Karpas-422 (cell line): ENCODE measurements around the gene ANKRD33B. TPM values are rescaled to one million over a fixed set of nuclear protein-coding genes. Genes with fewer than 3 reads are reported as not detected.

ENCODE experiments used
- DNase-seq: peaks from one replicate; pipeline ENCODE4 v3.0.0-alpha.2; 2015
- H2AFZ ChIP-seq: fragments of 200-600 bp; sonication (generic); 2 replicates; pipeline ENCODE4 v1.6.1; 2014; ENCODE audit warnings: antibody characterized with exemption, low read length, mixed read lengths
- H3K27ac ChIP-seq: fragments of 200-600 bp; sonication (generic); 2 replicates; pipeline ENCODE4 v1.5.1; 2014; ENCODE audit warnings: mild to moderate bottlenecking, low read length, moderate library complexity
- H3K27me3 ChIP-seq: fragments of 200-600 bp; sonication (generic); 2 replicates; pipeline ENCODE4 v1.6.1; 2014; ENCODE audit warnings: low read length, mixed read lengths
- H3K36me3 ChIP-seq: fragments of 200-600 bp; sonication (generic); 2 replicates; pipeline ENCODE4 v1.6.1; 2014; ENCODE audit warnings: low read length, mixed read lengths; ENCODE audit not compliant: insufficient read depth
- H3K4me1 ChIP-seq: fragments of 200-600 bp; sonication (generic); 2 replicates; pipeline ENCODE4 v1.6.1; 2014; ENCODE audit warnings: mild to moderate bottlenecking, low read length, mixed read lengths
- H3K4me2 ChIP-seq: fragments of 200-600 bp; sonication (generic); 2 replicates; pipeline ENCODE4 v1.6.1; 2014; ENCODE audit warnings: low read length, low read depth, mild to moderate bottlenecking; ENCODE audit not compliant: poor library complexity, severe bottlenecking
- H3K4me3 ChIP-seq: fragments of 200-600 bp; sonication (generic); 2 replicates; pipeline ENCODE4 v1.5.1; 2014; ENCODE audit warnings: mild to moderate bottlenecking, antibody characterized with exemption, low read length, mixed read lengths
- H3K79me2 ChIP-seq: fragments of 200-600 bp; sonication (generic); 2 replicates; pipeline ENCODE4 v1.6.1; 2014; ENCODE audit warnings: mild to moderate bottlenecking, low read length, mixed read lengths
- H3K9ac ChIP-seq: fragments of 200-600 bp; sonication (generic); 2 replicates; pipeline ENCODE4 v1.6.0; 2014; ENCODE audit warnings: low read length
- H3K9me2 ChIP-seq: fragments of 200-600 bp; sonication (generic), shearing (Covaris generic); replicated peaks from 2 replicates; pipeline ENCODE4 v1.6.0; 2014; ENCODE audit warnings: mild to moderate bottlenecking, low read length, moderate library complexity; ENCODE audit not compliant: insufficient read depth
- H3K9me3 ChIP-seq: fragments of 300-700, 200-600 bp; sonication (generic); 2 replicates; pipeline ENCODE4 v1.6.1; 2014; ENCODE audit warnings: low read length, mixed read lengths
- H4K20me1 ChIP-seq: fragments of 200-600 bp; sonication (generic); 2 replicates; pipeline ENCODE4 v1.6.1; 2014; ENCODE audit warnings: mild to moderate bottlenecking, antibody characterized with exemption, low read length, low read depth; ENCODE audit not compliant: insufficient read depth
- total RNA-seq: library from RNA; depleted of rRNA; stranded (reverse); fragments of >200 nt; shearing (Covaris generic); gene quantifications from 2 replicates; pipeline ENCODE4 v1.2.3, GENCODE V29; 2014; ENCODE audit warnings: low replicate concordance

Gene ANKRD33B
- total RNA-seq, 1 experiment from 2014 or later = 0.48 TPM

DNA sequence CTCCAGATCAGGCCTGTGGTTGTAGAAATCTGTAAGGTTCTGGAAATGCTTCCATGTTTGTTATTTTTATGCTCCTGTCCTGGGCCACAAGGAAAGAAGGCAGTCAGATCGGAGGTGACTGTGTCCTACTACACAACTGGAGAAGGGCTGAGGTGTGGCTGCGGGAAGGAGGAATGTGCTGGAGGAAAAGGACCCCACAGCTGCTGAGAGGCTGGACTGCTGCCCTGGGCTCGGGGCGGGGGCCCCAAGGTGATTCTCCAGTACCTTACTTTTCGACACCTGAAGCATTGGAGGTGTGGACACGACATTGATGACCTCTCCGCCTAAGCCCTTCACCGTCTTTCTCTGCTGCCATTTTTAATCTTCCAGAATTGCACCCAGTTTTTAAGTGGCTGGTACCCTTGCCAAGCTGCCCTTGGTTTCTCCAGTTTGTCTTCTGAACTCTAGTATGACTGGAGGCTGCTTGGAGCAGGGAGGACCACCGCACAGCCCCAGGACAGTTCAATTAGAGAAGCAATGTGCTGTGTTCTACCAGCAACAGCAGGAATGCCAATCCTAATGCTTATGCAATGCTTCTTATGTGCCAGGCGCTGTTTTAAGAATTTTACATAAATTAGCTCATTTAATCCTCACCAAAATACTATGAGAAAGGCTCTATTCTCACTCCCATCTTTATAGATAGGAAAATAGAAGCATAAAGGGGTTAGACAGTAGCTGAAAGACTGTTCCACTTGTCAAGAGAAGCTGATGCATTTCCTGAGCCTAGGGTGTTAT, 13.5 kb upstream of the ANKRD33B start:
- DNase-seq = no peak
- H3K4me1 ChIP-seq = peaks cover 6% of the 10 kb centered on the region
- no peaks in the 10 kb centered on the region for H3K27me3 ChIP-seq
- no peak overlapping the region for H3K4me3 ChIP-seq
- H3K27ac ChIP-seq = no peak overlapping the region
- H3K36me3 ChIP-seq = no peaks in the 10 kb centered on the region
- H3K9me2 ChIP-seq = no peaks in the 10 kb centered on the region
- no peak overlapping the region for H3K9ac ChIP-seq
- H3K79me2 ChIP-seq = no peaks in the 10 kb centered on the region
- H4K20me1 ChIP-seq = no peaks in the 10 kb centered on the region
- no peaks in the 10 kb centered on the region for H3K9me3 ChIP-seq
- no peak overlapping the region for H3K4me2 ChIP-seq
- no peak overlapping the region for H2AFZ ChIP-seq

DNA sequence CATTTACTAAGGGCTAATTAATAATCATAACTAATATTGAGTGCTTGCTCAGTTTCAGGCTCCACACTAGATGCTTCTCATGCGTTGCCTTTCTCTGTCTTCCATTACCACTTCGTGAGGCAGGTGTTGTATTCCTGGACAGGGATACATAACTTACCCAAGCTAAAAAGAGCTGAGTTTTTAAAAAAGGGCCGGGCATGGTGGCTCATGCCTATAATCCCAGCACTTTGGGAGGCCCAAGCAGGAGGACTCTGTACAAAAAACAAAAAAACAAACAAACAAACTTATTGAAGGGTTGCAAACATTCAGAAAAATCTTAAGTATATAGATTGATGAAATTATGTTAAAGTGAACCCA, 12.1 kb upstream of the ANKRD33B start:
- no peaks in the 10 kb centered on the region for H3K36me3 ChIP-seq
- H3K79me2 ChIP-seq = no peaks in the 10 kb centered on the region
- no peak overlapping the region for H3K4me3 ChIP-seq
- no peak overlapping the region for H2AFZ ChIP-seq
- no peak overlapping the region for H3K4me2 ChIP-seq
- H3K9me3 ChIP-seq = no peaks in the 10 kb centered on the region
- H4K20me1 ChIP-seq = no peaks in the 10 kb centered on the region
- peaks cover 8% of the 10 kb centered on the region for H3K4me1 ChIP-seq
- H3K27me3 ChIP-seq = no peaks in the 10 kb centered on the region
- DNase-seq = no peak
- no peak overlapping the region for H3K27ac ChIP-seq
- no peak overlapping the region for H3K9ac ChIP-seq
- no peaks in the 10 kb centered on the region for H3K9me2 ChIP-seq

DNA sequence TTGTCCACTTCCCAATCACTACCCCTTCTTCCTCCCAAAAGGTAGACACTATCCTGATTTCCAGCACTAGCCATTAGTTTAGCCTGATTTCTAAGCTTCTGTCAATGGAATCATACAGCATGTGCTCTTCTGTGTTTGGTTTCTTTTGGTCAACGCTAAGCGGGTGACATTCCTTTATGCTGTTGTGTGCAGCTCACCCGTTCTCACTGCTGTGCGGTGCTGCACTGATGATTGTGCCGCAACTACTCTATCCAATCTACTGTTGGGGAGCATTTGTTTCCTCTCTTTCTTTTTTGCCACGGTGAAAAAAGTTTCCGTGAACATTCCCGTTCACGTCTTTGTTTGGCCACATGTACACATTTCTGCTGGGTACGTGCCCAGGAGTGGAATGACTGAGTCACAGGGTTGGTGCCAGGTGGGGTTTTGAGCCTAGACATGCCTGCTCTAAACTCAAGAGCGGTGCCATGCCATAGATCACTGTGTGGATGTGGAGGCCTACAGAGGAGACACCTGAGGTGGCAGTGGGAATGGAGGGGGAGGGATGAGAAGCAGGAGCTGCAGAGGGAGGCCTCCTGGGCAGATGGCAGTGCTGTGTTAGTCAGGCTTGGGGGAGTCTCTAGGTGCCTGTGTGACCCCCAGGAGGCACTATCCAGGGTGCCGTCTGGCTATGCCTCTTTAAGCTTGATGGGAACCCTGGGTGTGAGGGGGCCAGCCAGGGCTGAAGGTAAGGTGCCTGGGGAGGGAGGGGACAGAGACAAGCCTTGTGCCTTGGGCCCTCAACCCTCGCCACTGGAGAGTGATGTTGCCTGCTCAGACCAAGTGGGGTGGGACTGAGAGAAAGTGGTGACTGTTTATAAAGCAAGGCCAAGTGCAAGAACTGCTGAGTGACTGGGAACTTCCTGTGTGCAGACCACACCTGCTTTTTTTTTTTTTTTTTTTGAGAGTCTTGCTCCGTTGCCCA, 11.4 kb upstream of the ANKRD33B start:
- Histone ChIP-seq H3K79me2 (no peaks in the 10 kb centered on the region), H3K27ac (no peak overlapping the region), H3K4me2 (no peak overlapping the region), H3K9me2 (no peaks in the 10 kb centered on the region), H3K4me1 (peaks cover 11% of the 10 kb centered on the region), H2AFZ (no peak overlapping the region), H3K36me3 (no peaks in the 10 kb centered on the region), H3K9ac (no peak overlapping the region), H4K20me1 (no peaks in the 10 kb centered on the region), H3K27me3 (no peaks in the 10 kb centered on the region), H3K4me3 (no peak overlapping the region), H3K9me3 (no peaks in the 10 kb centered on the region)
- DNase-seq = no peak

DNA sequence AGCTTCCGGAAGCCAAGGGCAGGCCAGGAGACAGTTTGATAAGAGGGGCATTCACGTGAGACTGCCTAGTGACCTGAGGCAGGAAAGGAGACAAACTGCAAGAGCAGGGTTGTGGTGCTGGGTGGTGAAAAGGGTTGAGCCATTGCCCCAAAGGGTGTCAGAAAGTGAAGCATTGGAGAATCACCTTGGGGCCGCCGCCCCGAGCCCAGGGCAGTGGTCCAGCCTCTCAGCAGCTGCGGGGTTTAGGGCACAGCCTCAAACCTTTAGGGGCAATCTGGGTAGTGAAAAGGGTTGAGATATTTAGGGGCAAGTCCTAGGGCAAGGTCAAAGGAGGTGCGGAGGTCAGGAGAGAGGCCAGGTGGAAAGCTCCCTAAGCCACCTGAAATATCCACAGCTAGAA, 10.4 kb upstream of the ANKRD33B start:
- Histone ChIP-seq H3K4me2 (no peak overlapping the region), H3K36me3 (no peaks in the 10 kb centered on the region), H2AFZ (no peak overlapping the region), H3K9me3 (no peaks in the 10 kb centered on the region), H3K9me2 (no peaks in the 10 kb centered on the region), H3K9ac (no peak overlapping the region), H3K27ac (no peak overlapping the region), H3K79me2 (no peaks in the 10 kb centered on the region), H4K20me1 (no peaks in the 10 kb centered on the region), H3K27me3 (no peaks in the 10 kb centered on the region), H3K4me1 (peaks cover 13% of the 10 kb centered on the region), H3K4me3 (no peak overlapping the region)
- DNase-seq = no peak

DNA sequence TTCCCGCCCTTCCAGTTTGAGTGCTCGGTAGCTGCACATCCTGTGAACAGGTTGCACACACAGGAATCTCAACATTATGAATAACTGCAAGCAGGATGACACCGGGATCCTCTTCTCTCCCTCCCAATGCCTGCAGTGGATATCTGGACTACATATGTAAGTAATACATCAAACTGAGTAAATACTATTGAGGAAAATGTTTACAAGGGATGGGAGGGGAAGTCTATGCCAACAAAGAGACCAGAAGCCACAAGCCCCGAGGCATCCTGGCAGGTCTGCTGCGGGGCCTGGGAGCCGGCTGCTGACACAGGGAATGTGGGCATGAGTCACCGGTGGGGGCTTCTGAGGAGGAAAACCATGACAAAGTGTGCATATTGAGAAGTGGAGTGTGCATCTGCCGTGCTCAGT, 8.6 kb upstream of the ANKRD33B start:
- H3K4me2 ChIP-seq = no peak overlapping the region

DNA sequence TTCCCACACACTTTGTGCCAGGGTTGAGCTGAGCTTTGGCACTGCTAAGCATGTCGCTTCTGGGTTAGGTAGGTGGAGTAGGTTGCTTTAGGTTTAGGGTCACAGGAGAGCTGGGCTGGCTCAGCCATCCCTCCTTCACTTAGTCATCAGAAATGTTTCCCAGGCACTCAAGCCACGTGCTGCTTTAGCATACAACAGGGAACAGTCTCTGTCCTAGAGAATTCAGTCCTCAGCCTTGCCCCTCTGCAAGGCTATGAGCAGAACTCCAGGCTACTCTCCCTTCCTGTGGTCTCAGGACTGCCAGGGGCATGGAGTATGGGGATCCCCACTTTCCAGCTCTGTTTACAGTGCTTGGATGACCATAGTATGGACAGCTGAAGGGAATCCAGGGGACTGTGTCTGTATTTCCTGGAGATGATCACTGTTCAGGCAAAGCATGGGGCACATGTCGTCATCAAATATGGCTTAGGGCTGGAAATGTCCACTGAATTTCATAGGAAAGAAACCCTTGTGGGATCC, 7.5 kb upstream of the ANKRD33B start:
- H3K79me2 ChIP-seq = no peaks in the 10 kb centered on the region
- no peaks in the 10 kb centered on the region for H3K9me3 ChIP-seq
- H3K27ac ChIP-seq = no peak overlapping the region
- no peak overlapping the region for H3K4me3 ChIP-seq
- H3K27me3 ChIP-seq = no peaks in the 10 kb centered on the region
- no peak overlapping the region for H2AFZ ChIP-seq
- no peaks in the 10 kb centered on the region for H4K20me1 ChIP-seq
- no peak overlapping the region for H3K9ac ChIP-seq
- peaks cover 14% of the 10 kb centered on the region for H3K4me1 ChIP-seq
- no peak for DNase-seq
- no peak overlapping the region for H3K4me2 ChIP-seq
- no peaks in the 10 kb centered on the region for H3K36me3 ChIP-seq
- H3K9me2 ChIP-seq = no peaks in the 10 kb centered on the region

More for the DNA sequence above, 8.6 kb upstream of the ANKRD33B start:
- H4K20me1 ChIP-seq = no peaks in the 10 kb centered on the region
- no peaks in the 10 kb centered on the region for H3K36me3 ChIP-seq
- H3K79me2 ChIP-seq = no peaks in the 10 kb centered on the region
- no peak overlapping the region for H3K4me3 ChIP-seq
- H3K9me3 ChIP-seq = no peaks in the 10 kb centered on the region
- no peaks in the 10 kb centered on the region for H3K27me3 ChIP-seq
- DNase-seq = no peak
- no peak overlapping the region for H2AFZ ChIP-seq
- H3K4me1 ChIP-seq = peaks cover 13% of the 10 kb centered on the region
- H3K27ac ChIP-seq = no peak overlapping the region
- H3K9me2 ChIP-seq = no peaks in the 10 kb centered on the region
- no peak overlapping the region for H3K9ac ChIP-seq

DNA sequence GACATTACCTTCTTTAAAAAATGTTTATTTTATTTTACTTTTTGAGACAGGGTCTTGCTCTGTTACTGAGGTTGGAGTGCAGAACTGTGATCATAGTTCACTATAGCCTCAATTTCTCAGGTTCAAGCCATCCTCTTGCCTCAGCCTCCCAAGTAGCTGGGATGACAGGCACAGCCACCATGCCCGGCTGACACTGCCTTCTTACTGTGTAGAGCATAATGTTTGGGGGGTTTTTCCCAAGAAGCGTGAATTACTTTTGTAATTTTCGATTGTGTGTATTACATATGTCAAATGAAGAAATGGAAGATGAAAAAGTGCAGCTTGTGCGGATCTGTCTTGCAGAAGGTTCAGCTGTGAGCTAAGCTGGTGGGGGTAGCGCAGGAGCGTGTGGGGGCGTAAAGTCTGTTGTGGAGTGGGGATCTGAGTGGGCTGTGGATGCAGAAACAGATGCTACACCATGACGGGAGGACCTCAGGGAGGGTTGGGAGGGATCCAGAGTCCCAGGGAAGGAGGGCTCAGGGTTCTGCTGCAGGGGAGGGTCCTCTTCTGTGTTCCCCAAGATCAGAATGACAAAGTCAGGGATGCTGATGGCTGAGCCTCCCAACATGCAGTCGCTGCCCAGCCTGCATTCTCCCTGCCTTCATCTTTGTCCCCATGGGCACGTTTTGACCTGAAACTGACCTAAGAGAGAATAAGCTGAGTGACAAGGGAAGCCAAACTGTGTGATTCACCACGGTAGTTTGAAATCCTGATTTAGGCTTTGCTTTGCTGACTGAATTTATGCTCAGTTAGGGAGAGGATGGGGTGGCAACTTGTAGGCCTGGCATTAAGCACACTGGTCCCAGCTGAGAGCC, 6.8 kb upstream of the ANKRD33B start:
- H4K20me1 ChIP-seq = no peaks in the 10 kb centered on the region
- no peak for DNase-seq
- H3K79me2 ChIP-seq = no peaks in the 10 kb centered on the region
- no peak overlapping the region for H3K4me3 ChIP-seq
- H3K4me1 ChIP-seq = peaks cover 20% of the 10 kb centered on the region
- no peaks in the 10 kb centered on the region for H3K27me3 ChIP-seq
- no peaks in the 10 kb centered on the region for H3K36me3 ChIP-seq
- H3K9me3 ChIP-seq = no peaks in the 10 kb centered on the region
- H2AFZ ChIP-seq = no peak overlapping the region
- no peaks in the 10 kb centered on the region for H3K9me2 ChIP-seq
- no peak overlapping the region for H3K9ac ChIP-seq
- H3K4me2 ChIP-seq = no peak overlapping the region
- no peak overlapping the region for H3K27ac ChIP-seq
